ENCODE data around the gene GMPPA.

GMPPA gene

GRCh38 chr2:219477179-219477578, 21.5 kb upstream of the GMPPA start:
- peaks cover 7% of the 10 kb centered on the region for H3K36me3 ChIP-seq (ENCODE audit: control insufficient read depth, insufficient read depth, low read length)
- no peak overlapping the region for H3K27ac ChIP-seq (ENCODE audit: low read depth, low read length, severe bottlenecking)
- no peak overlapping the region for H3K4me3 ChIP-seq (ENCODE audit: extremely low read depth, insufficient read depth, low read length, poor library complexity, severe bottlenecking)

GRCh38 chr2:219477815-219478214, 20.9 kb upstream of the GMPPA start:
- Histone ChIP-seq H3K4me3 (ENCODE audit: extremely low read depth, insufficient read depth, low read length, poor library complexity, severe bottlenecking) (no peak overlapping the region), H3K27ac (ENCODE audit: low read depth, low read length, severe bottlenecking) (no peak overlapping the region), H3K36me3 (ENCODE audit: control insufficient read depth, insufficient read depth, low read length) (peaks cover 7% of the 10 kb centered on the region), H3K4me1 (ENCODE audit: control insufficient read depth, insufficient read depth, low read length, poor library complexity, severe bottlenecking) (peaks cover 8% of the 10 kb centered on the region), H3K9me3 (ENCODE audit: control insufficient read depth, low read length) (no peaks in the 10 kb centered on the region)
- 91 to 93% methylated on average over 13 to 15 of the region's 15 CpGs for WGBS, 2 experiments (ENCODE audit: insufficient coverage in 2 of 2)

More at GRCh38 chr2:219477179-219477578, 21.5 kb upstream of the GMPPA start:
- peaks cover 8% of the 10 kb centered on the region for H3K4me1 ChIP-seq (ENCODE audit: control insufficient read depth, insufficient read depth, low read length, poor library complexity, severe bottlenecking)
- H3K9me3 ChIP-seq (ENCODE audit: control insufficient read depth, low read length), result no peaks in the 10 kb centered on the region
- WGBS, 2 experiments (ENCODE audit: insufficient coverage in 2 of 2), result 76 to 78% methylated on average over 13 of the region's 13 CpGs

GRCh38 chr2:219478916-219479315, 19.8 kb upstream of the GMPPA start:
- no peak overlapping the region for H3K4me3 ChIP-seq (ENCODE audit: extremely low read depth, insufficient read depth, low read length, poor library complexity, severe bottlenecking)
- H3K9me3 ChIP-seq (ENCODE audit: control insufficient read depth, low read length), result no peaks in the 10 kb centered on the region
- 95 to 98% methylated on average over 6 to 8 of the region's 8 CpGs for WGBS, 2 experiments (ENCODE audit: insufficient coverage in 2 of 2)
- peaks cover 8% of the 10 kb centered on the region for H3K4me1 ChIP-seq (ENCODE audit: control insufficient read depth, insufficient read depth, low read length, poor library complexity, severe bottlenecking)
- H3K36me3 ChIP-seq (ENCODE audit: control insufficient read depth, insufficient read depth, low read length), result peaks cover 7% of the 10 kb centered on the region
- no peak overlapping the region for H3K27ac ChIP-seq (ENCODE audit: low read depth, low read length, severe bottlenecking)

GRCh38 chr2:219480004-219480403, 18.7 kb upstream of the GMPPA start:
- H3K36me3 ChIP-seq (ENCODE audit: control insufficient read depth, insufficient read depth, low read length), result peaks cover 7% of the 10 kb centered on the region
- no peak overlapping the region for H3K27ac ChIP-seq (ENCODE audit: low read depth, low read length, severe bottlenecking)
- peaks cover 16% of the 10 kb centered on the region for H3K4me1 ChIP-seq (ENCODE audit: control insufficient read depth, insufficient read depth, low read length, poor library complexity, severe bottlenecking)
- H3K9me3 ChIP-seq (ENCODE audit: control insufficient read depth, low read length), result no peaks in the 10 kb centered on the region
- 86 to 97% methylated on average over 8 of the region's 8 CpGs for WGBS, 2 experiments (ENCODE audit: insufficient coverage in 2 of 2)
- H3K4me3 ChIP-seq (ENCODE audit: extremely low read depth, insufficient read depth, low read length, poor library complexity, severe bottlenecking), result no peak overlapping the region

GRCh38 chr2:219482674-219483405, 15.9 kb upstream of the GMPPA start:
- Histone ChIP-seq H3K4me1 (ENCODE audit: control insufficient read depth, insufficient read depth, low read length, poor library complexity, severe bottlenecking) (peaks cover 14% of the 10 kb centered on the region), H3K4me3 (ENCODE audit: extremely low read depth, insufficient read depth, low read length, poor library complexity, severe bottlenecking) (no peak overlapping the region), H3K36me3 (ENCODE audit: control insufficient read depth, insufficient read depth, low read length) (peaks cover 4% of the 10 kb centered on the region), H3K27ac (ENCODE audit: low read depth, low read length, severe bottlenecking) (no peak overlapping the region), H3K9me3 (ENCODE audit: control insufficient read depth, low read length) (no peaks in the 10 kb centered on the region)
- 83% methylated on average over 13 to 15 of the region's 17 CpGs for WGBS, 2 experiments (ENCODE audit: insufficient coverage in 2 of 2)

- 53 to 60% methylated on average over 48 to 55 of the region's 58 CpGs for WGBS, 2 experiments (ENCODE audit: insufficient coverage in 2 of 2)
- peak overlapping the region; percentile 11 for H3K4me3 ChIP-seq (ENCODE audit: extremely low read depth, insufficient read depth, low read length, poor library complexity, severe bottlenecking)
- no peak overlapping the region for H3K27ac ChIP-seq (ENCODE audit: low read depth, low read length, severe bottlenecking)
These were observed 15.0 kb upstream of the GMPPA start for GRCh38 chr2:219483451-219484342.

GRCh38 chr2:219484343-219485200, 14.1 kb upstream of the GMPPA start:
- Histone ChIP-seq H3K9me3 (ENCODE audit: control insufficient read depth, low read length) (no peaks in the 10 kb centered on the region), H3K4me3 (ENCODE audit: extremely low read depth, insufficient read depth, low read length, poor library complexity, severe bottlenecking) (peak overlapping the region; percentile 11), H3K36me3 (ENCODE audit: control insufficient read depth, insufficient read depth, low read length) (peaks cover 4% of the 10 kb centered on the region), H3K4me1 (ENCODE audit: control insufficient read depth, insufficient read depth, low read length, poor library complexity, severe bottlenecking) (peaks cover 14% of the 10 kb centered on the region), H3K27ac (ENCODE audit: low read depth, low read length, severe bottlenecking) (no peak overlapping the region)
- WGBS, 2 experiments (ENCODE audit: insufficient coverage in 2 of 2), result 4% methylated on average over 79 to 85 of the region's 89 CpGs

More at GRCh38 chr2:219483451-219484342, 15.0 kb upstream of the GMPPA start:
- Histone ChIP-seq H3K4me1 (ENCODE audit: control insufficient read depth, insufficient read depth, low read length, poor library complexity, severe bottlenecking) (peaks cover 14% of the 10 kb centered on the region), H3K9me3 (ENCODE audit: control insufficient read depth, low read length) (no peaks in the 10 kb centered on the region), H3K36me3 (ENCODE audit: control insufficient read depth, insufficient read depth, low read length) (peaks cover 4% of the 10 kb centered on the region)

- no peak overlapping the region for H3K4me3 ChIP-seq (ENCODE audit: extremely low read depth, insufficient read depth, low read length, poor library complexity, severe bottlenecking)
- H3K4me1 ChIP-seq (ENCODE audit: control insufficient read depth, insufficient read depth, low read length, poor library complexity, severe bottlenecking), result peaks cover 14% of the 10 kb centered on the region
- H3K27ac ChIP-seq (ENCODE audit: low read depth, low read length, severe bottlenecking), result no peak overlapping the region
- WGBS, 2 experiments (ENCODE audit: insufficient coverage in 2 of 2), result 68 to 72% methylated on average over 9 of the region's 12 CpGs
- peaks cover 4% of the 10 kb centered on the region for H3K36me3 ChIP-seq (ENCODE audit: control insufficient read depth, insufficient read depth, low read length)
- H3K9me3 ChIP-seq (ENCODE audit: control insufficient read depth, low read length), result no peaks in the 10 kb centered on the region
These were observed 13.5 kb upstream of the GMPPA start for GRCh38 chr2:219485201-219485580.

- Histone ChIP-seq H3K9me3 (ENCODE audit: control insufficient read depth, low read length) (no peaks in the 10 kb centered on the region), H3K36me3 (ENCODE audit: control insufficient read depth, insufficient read depth, low read length) (peaks cover 4% of the 10 kb centered on the region), H3K4me1 (ENCODE audit: control insufficient read depth, insufficient read depth, low read length, poor library complexity, severe bottlenecking) (peaks cover 14% of the 10 kb centered on the region), H3K27ac (ENCODE audit: low read depth, low read length, severe bottlenecking) (no peak overlapping the region), H3K4me3 (ENCODE audit: extremely low read depth, insufficient read depth, low read length, poor library complexity, severe bottlenecking) (no peak overlapping the region)
- WGBS, 2 experiments (ENCODE audit: insufficient coverage in 2 of 2), result 26 to 41% methylated on average over 4 of the region's 8 CpGs
These were observed 12.2 kb upstream of the GMPPA start for GRCh38 chr2:219486380-219486959.
